OCI-LY7 (cell line): ENCODE measurements around the gene SCGB1C1.
"Not testable (repeated sequence)": the region's sequence is repeated elsewhere in the genome, so short reads cannot be mapped to it uniquely, and the experiment has no call there.

ENCODE experiments used
- CTCF ChIP-seq: fragments of 200-600 bp; sonication (generic); conservative IDR thresholded peaks from 2 replicates; pipeline ENCODE4 v1.5.1; 2014; ENCODE audit warnings: mild to moderate bottlenecking, antibody characterized with exemption, low read length, moderate library complexity, mixed read lengths
- EZH2phosphoT487 ChIP-seq: fragments of 200-600 bp; sonication (generic); IDR thresholded peaks from 2 replicates; pipeline ENCODE4 v1.6.1; 2018; ENCODE audit warnings: low read depth, borderline replicate concordance, mild to moderate bottlenecking, mixed run types, antibody characterized with exemption, low read length, moderate library complexity, mixed read lengths

- TF ChIP-seq CTCF: peak; percentile 53; the same call in 1 of the 2 replicates
- TF ChIP-seq EZH2phosphoT487: not testable (repeated sequence)
Measured at GRCh38 chr11:180242-180641, 12.6 kb upstream of the SCGB1C1 start.
